ENCODE results near the gene RTN4IP1.

RTN4IP1 gene, protein sequence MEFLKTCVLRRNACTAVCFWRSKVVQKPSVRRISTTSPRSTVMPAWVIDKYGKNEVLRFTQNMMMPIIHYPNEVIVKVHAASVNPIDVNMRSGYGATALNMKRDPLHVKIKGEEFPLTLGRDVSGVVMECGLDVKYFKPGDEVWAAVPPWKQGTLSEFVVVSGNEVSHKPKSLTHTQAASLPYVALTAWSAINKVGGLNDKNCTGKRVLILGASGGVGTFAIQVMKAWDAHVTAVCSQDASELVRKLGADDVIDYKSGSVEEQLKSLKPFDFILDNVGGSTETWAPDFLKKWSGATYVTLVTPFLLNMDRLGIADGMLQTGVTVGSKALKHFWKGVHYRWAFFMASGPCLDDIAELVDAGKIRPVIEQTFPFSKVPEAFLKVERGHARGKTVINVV

DNA sequence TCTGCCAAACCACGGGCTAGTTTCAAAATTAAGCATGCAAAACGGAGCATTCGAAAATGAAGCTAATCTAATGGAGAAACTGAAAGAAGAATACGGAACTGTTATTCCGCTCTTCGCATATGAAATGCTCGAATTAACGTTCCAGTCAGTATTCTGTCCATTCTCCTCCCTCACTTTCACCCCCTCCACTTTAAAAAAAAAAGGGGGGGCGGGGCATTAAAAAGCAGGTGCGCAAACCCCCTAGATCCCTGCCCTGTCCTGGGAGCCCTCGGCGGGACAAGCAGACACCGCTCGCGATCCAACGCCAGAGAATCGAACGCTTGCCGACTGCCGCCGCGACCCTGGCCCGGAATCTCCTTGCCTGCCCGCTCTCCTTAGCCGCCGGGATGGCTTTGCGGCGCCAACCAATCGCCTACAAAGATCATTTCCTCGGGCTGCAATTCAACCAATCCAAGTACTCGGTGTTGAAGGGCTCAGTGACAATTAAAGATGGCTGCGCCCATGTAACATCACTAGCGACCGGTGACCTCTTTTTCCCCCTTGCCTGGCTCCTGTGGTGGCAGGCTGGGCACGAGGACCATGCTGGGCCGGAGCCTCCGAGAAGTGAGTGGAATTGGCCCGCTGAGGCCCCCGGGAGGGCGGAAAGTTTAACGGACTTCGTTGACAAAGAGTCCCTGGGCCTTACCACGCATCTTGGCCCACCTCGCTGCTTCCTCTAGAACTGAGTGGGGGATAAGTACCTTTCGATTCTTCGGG lies at the start of gene RTN4IP1, which contains the start of gene QRSL1:
TSS of gene RTN4IP1 (minus strand) at position 396 of the 756 bp plus-strand sequence. CDS start 477 bp downstream, outside the sequence.
TSS of gene QRSL1 (plus strand) at position 476 of the 756 bp plus-strand sequence. CDS start at position 580, 104 bp downstream.
- peak; percentile 94 for DNase-seq (ENCODE audit: low spot score)

DNA sequence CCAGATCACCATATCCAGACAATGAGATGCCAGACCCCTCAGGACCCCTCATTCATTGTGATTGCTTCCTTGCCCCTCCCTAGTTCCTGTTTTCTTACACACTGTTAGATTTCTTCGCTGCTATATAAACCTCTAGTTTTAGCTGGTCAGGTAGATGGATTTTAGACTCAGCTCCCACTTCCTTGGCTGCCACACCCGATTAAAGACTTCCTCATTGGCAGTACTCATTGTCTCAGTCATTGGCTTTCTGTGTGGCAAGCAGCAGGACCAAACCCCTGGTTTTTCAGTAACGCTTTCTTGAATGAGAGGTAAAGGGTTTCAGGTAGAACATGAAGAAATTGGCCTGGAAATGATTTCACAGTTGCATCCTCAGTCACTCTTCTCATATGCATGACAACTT lies 48.0 kb upstream of the RTN4IP1 start:
- no peak for DNase-seq (ENCODE audit: low spot score)

DNA sequence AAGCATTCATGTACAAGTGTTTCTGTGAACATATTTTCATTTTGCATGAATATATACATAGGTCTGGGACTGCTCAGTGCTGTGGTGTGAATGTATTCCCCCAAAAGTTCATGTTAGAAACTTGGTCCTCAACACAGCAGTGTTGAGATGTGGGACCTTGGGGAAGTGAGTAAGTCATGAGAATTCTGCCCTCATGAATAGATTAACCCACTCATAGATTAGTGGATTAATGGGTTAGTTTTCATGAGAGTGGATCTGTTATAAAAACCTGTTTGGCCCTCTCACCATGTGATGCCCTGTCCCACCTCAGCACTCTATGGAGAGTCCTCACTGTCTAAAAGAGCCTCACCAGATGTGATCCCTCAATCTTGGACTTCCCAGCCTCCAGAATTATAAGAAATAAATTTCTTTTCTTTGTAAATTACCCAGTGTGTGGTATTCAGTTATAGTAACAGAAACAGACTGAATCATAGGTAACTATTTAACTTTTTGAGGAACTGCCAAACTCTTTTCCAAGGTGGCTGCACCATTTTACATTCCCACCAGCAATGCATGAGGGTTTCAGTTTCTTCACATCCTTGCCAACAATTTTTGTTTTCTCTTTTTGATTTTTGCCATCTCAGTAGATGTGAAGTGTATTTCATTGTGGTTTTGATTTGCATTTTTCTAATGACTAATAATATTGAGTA lies 45.4 kb upstream of the RTN4IP1 start:
- no peak for DNase-seq (ENCODE audit: low spot score)

DNA sequence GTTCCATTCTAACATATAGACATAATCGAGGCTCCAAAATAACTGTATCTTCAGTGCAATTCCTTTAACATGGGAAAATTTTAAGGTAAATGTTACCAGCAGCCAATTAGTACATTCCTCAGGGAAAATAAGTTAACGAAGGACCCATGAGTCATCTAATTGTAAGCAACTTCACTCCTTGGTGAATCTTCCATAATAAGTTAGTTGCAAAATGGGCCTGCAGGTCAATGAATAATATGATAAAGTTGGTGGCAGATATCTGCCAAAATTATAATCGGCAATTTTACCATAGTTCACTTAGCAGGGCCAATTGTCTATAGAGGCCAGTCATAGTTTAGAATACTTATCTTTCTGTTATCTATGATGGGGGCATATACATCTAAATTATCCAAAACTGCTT lies 42.4 kb upstream of the RTN4IP1 start:
- no peak for DNase-seq (ENCODE audit: low spot score)

DNA sequence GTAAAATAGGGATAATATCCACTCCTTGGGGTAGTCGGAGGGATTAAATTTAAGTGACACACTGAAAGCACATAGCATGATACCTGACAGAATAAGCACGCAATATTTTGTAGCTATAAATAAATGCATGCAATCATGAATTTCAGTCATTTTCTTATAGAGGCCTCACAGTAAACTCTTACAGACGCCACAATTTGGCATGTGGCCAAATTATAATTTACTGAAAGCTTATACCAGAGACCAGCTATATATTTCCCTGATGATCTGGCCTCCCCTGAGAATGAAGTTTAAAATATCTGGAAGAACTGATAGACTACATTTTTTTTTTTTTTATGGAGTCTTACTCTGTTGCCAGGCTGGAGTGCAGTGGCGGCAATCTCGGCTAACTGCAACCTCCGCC lies 40.9 kb upstream of the RTN4IP1 start:
- DNase-seq (ENCODE audit: low spot score), result no peak

DNA sequence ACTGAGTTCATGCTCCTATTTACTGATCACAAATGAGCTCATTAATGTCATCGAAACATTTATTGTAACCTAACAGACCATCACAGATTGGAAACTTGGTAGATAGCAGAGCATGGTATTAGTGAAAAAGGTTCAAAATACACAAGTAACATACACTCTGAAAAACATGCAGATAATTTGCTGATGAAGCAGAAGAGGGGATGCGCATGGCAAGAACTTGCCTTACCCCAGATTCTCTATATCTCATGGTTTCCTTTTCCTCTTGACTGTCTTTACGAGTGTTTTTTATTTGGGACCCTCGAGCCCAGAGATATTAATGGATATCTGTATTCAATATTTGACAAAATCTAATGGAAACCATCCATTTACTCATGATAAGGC lies 37.7 kb upstream of the RTN4IP1 start:
- no peak for DNase-seq (ENCODE audit: low spot score)

DNA sequence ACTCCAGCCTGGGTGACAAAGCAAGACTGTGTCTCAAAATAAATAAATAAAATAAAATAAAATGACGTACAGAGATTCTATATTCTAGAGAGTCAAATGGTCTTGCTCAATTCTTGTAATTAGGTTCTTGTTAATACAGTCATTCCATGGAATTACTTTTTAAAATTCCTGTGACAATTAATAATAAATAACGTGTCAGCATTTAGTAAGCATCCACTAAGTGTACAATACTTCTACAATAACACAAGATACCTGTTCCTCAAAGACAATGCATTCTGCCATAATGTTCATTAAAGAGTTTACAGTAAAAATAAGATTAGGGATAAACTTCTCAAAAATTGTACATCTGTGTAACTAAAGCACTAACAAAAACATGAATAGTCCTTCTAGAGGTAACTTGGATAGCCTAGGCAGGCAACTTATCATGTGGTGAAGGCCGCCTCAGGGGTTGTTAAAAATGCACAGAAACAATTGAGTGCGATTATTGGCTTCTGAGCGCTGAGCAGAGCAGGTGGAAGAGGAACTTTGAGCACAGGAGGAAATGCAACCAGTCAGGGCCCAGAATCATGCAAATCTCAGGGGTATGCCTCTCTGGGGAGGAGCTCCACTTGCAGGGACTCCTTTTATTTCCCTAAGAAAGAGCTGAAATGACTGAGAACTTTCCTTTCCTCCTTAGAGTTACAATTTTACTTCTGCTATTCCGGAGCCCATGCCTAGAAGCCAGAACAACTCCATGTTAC lies 37.2 kb upstream of the RTN4IP1 start:
- no peak for DNase-seq (ENCODE audit: low spot score)

DNA sequence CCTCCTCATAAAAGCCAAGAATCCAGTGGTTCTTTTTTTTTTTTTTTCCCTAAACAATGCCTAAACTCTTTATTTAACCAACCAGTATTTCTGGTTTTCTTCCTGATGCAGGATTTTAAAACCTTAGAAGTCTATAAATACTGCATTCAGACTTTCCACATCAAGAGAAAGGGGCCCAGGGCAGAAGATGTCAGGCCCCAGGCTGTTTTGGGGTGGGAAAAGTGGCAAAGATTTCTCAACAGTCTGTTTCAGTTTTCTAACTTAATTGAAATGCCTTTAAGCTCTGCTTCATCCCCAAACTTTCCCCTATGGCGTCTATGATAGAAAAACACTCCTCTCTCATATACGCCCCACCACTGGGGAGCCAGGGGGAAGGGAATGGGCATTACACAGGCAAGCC lies 33.2 kb upstream of the RTN4IP1 start:
- DNase-seq (ENCODE audit: low spot score), result no peak

DNA sequence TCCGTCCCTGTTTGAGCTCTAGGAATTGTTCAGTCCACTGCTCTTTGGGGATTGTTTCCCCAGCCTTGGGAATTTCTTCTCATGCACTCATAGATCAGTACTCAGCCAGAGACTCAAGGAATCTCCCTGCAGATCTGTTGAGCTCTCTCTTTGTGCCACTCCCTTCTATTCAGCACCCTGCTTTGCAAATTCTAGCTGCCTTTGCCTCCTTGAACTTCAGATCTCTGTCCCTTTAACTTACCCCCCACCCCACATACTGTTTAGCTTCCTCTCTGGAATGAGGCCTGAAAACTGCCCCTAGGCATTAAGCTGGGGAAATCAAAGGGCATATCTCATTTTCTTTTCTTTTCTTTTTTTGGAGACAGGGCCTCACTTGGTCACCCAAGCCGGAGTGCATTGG lies 30.6 kb upstream of the RTN4IP1 start:
- DNase-seq (ENCODE audit: low spot score), result no peak

DNA sequence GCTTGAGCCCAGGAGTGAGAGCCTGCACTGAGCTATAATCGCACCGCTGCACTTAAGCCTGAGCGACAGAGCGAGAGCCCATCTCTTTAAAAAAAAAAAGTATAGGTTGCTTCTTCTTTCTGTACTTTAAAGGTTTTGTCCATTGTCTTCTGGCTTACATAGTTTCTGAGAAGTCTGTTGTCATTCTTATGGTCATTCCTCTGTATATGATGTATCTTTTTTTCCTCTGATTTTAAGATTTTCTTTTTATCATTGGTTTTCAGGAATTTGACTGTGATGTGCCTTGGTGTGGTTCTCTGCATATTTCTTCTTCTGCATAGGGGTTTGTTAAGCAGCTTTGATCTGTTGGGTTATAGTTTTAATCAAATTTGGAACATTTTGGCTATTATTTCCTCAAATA lies 29.2 kb upstream of the RTN4IP1 start:
- DNase-seq (ENCODE audit: low spot score), result no peak

DNA sequence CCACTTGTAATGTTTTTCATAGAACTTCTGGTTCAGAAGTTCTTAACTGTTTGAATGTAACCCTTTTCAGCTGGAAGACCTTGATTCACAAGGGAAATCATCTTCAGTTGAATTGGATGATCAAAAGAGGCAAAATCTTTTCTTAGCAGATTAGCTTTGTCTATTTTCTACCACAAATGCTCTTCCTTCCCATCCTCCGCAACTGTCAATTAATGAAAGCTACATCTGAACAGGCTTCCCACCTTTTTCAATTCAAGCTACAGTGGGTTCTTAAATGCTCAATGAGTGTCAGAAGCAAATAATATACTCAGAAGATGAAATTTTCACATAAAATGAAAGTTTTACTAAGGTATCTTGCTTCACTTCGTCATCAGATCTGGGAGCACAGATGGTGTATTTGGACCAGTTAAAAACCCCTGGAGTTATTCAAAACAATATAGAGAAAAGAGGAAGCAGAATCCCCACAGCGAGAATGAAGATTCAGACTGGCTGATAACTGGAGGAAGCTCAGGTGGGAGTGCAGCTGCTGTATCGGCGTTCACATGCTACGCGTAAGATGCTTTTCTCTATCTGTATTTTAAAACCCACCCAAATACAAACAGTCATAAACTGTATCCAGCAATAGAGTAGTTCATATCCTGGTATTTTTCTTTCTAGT lies 19.5 kb upstream of the RTN4IP1 start:
- no peak for DNase-seq (ENCODE audit: low spot score)

DNA sequence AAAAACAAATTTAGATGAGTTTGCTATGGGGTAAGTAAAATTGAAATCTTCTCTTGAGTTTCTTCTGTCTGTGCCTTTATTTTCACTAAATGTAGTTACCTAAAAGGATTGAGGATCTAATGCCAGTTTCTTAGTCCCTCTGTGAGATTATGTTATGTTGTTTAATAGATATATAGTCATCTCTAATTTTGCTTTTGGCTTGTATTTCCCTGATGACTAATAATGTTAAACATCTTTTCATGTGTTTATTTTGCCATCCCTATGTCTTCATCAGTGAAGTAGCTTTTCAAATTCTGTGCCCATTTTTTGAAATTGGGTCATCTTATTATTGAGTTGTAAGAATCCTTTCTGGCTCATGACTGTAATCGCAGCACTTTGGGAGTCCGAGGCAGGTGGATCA lies 13.8 kb upstream of the RTN4IP1 start:
- no peak for DNase-seq (ENCODE audit: low spot score)

DNA sequence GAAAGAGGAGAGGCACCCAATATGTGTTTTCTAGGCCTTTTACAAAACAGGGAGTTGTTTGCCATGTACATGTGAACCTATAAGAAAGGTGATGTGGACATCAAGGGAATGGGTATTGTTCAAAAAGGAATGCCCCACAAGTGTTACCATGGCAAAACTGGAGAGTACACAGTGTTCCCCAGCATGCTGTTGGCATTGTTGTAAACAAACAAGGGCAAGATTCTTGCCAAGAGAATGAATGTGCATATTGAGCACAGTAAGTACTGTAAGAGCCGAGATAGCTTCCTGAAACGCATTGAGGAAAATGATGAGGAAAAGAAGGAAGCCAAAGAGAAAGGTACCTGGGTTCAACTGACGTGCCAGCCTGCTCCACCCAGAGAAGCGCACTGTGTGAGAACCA lies 13.2 kb upstream of the RTN4IP1 start:
- DNase-seq (ENCODE audit: low spot score), result no peak

DNA sequence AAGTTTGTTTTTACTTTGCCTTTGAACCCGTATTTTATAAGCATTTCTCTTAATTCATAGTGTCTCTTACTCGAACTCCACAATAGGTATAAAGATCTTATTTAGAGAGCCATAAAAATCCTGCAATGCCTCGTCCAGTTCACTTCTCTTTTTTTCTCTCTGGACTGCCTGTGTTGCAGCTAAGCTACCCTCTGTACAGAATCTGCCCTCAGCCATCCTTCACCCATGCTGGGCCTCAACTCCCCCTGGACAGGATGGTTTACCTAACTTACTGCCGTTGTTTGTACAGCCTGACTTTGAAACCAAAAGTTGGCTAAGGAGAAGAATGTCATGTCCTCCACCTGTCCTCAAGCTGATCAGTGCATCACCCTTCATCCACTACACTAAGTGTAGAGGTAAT lies 10.5 kb upstream of the RTN4IP1 start:
- DNase-seq (ENCODE audit: low spot score), result no peak

DNA sequence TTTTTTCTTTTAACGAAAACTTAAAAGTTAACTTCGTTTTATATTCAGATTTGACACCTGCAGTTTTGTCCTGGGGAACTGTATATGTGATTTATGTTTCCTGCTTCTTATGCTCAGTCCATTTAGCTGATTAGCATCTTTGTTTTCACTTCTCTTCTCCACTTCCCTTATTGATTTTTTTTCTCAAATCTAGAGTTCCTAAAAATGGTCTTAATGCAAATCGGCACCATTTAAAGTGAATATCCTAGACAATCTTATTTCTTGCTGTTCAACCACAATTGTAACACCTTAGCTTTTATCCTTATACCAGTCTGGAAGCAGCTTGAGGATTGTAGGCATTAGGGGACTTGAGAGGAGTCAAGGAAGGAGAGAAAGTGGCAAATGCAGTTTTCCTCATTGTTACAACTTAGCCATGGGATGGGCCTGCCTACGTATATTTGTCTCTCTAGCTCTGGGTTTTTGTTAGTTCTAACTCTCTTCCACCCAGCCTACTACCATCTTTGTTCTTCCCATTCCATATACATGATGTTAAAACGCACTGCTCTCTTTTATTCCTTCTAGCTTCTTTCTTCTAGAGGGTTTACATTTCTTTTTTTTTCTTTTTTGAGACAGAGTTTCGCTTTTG lies 8.5 kb upstream of the RTN4IP1 start:
- no peak for DNase-seq (ENCODE audit: low spot score)

DNA sequence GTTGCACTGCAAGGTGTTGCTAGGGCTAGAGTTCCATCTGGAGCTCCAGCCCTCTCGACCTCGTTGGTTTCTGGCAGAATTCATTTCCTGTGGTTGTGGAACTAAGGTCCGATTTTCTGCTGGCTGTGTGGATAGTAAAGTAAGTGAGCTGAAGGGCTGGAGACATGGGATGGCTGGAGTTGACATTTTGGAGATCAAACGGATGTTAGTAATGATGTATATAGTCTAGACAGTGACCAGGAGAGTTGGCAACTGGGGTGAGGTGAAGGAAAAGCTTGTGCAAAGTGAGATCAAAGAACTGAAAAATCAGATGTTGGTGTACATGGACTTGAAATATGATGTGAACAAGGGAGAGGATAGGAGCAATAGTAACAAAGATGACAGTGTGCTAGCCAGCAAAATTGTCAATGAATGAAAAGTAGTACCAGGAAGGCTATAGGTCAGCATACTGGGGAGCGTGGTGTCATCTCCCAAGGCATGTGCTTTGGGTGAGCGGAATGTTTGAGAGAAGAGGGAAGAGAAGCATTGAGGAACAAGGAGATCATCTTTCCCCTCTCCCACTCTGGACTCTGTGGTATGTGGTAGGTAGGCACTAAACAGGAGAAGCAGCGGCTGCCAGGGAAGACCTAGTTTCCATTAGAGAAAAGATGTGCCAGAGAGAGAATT lies 7.9 kb upstream of the RTN4IP1 start:
- no peak for DNase-seq (ENCODE audit: low spot score)

DNA sequence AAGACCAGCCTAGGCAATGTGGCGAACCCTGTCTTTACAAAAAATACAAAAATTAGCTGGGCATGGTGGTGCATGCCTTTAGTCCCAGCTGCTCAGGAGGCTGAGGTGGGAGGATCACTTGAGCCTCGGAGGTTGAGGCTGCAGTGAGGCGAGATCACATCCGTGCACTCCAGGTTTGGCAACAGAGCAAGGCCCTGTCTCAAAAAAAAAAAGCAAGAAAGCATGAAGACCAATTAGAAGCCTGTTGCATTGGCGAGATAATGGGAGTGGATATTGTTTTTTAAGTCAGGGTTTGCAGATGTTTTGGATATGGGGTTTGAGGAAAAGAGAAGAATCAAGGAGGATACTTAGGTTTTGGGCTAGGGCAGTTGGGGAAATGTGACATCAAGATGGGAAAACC lies 5.3 kb upstream of the RTN4IP1 start:
- no peak for DNase-seq (ENCODE audit: low spot score)

DNA sequence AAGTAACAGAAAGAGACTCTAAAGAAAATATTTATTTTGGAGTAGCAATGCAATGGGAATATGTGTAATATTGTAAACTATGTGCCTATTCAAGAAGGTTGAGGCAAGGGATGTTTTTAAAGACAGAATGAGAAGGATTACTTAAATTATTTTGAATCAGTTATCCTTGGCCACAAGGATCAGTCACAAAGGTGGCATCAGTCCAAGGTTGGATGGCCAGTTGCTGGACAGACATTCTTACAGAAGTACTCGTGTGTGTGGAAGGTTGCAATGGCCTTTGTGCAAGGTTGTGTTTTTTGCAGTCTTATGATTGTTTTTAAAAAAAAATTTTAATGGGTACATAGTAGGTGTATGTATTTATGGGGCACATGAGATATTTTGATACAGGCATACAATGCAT lies 2.0 kb upstream of the RTN4IP1 start:
- DNase-seq (ENCODE audit: low spot score), result no peak

DNA sequence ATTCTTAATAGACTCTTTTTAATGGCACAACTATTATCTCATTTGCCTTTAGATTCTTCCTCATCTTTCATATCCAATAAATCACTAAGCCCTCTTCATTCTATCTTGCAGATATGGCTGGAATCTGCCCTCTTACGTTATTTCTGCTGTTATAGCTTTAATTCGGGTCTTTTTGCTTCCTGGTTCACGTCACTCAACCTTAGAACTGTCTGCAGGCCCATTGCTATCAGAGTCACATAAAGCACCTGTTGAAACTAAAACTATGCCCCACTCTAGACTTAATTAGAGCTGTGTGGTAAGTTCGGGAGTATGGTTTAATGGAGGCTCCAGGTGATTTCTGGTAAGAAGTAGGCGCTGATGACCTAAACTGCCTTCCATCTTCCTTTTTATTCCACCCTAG lies 1.1 kb upstream of the RTN4IP1 start:
- no peak for DNase-seq (ENCODE audit: low spot score)

DNA sequence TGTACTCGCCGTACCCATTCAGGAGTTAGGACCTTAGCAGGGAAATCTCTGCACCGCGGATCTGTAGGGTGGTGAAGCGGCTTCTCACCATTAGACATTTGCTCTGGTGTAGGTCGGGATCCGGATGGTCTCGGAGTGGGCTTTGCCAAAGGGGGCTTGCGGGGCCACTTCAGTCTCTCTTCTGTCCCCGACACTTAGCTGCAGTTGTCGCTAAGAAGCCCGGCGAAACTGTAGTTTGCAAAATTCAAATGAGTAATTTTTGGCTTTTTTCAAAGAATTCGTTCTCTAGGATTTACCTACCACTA lies 513 bp upstream of the RTN4IP1 start:
- no peak for DNase-seq (ENCODE audit: low spot score)

DNA sequence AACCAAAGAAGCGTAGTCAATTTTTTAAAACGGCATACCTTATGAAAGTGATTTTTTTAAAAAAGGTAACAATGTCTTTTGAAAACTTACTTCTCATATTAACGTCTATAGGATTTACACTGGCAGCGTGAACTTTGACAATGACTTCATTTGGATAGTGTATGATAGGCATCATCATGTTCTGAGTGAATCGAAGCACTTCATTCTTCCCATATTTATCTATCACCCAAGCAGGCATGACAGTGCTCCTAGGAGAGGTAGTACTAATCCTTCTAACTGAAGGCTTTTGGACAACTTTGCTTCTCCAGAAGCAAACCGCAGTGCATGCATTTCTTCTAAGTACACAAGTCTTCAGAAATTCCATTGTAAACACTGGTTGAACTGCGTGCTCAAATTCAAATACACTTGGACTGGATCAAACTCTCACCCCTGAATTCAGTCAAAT lies 618 bp downstream of the RTN4IP1 start:
- DNase-seq (ENCODE audit: low spot score), result no peak
